Measurements from ENCODE around the gene KRTAP12-2.
A peak's percentile ranks its signal among the peaks of the same experiment; 100 is the strongest.
"Not testable (repeated sequence)": the region's sequence is repeated elsewhere in the genome, so short reads cannot be mapped to it uniquely, and the experiment has no call there.

The KRTAP12-2 gene

DNA sequence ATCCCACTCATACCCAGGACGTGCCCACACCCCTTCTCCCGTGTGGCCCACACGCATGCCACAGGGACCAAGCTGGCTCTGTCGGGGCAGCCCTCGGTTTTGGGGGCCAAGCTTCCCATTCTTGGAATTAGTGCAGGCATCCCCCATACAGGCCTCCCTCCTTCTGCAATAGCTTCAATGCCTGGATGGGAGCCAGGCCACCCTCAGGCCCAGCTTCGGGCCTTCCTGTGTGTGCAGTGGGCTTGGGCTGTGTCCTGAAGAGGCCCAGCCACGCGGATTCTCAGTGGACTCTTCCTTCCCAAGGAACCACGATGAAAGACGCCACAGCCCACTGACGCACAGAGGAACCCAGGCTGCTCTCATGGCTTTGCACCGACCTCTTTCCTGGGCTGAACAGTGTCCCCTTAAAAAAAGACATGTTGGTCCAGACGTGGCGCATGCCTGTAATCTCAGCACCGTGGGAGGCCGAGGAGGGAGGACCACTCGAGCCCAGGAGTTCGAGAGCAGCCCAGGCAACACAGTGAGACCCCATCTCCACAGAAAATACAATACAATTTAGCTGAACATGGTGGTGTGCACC is 17.1 kb downstream of the KRTAP12-2 start:
- DNase-seq = no peak

DNA sequence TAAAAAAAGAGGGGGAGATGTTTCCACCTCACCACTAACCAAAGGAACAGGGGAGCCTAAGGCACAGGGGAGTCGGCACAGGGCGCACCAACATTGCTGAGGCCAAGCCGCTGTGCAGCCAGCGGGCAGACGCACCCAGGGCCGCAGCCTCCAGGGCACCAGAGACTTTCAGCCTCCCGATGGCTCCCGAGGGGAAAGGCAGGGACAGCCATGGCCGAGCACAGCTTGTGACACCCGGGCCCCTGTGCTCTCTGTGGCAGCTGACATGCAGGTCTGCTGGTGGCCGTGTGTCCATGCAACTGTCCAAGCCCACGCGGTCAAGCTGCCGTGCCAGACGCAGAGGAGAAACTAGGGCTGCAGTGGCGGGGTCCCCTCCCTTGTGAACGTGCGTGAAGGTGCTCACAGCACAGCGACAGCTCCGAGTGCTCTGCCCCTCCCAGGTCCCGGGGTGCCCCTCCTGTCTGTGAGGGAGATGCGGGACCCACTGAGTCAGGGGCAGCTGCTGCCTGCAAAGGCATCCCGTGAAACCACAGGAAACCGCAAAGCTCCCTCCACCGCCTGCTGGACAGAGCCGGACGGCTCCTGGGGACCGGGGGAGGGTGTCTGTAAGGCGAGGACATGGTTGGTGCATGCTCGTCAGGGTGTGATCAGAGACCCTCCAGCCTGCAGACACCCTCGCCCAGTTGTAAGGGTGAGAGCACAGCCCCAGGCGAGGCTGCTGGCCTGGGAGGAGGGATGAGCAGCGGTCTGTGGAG is 18.0 kb downstream of the KRTAP12-2 start:
- no peak for DNase-seq

DNA sequence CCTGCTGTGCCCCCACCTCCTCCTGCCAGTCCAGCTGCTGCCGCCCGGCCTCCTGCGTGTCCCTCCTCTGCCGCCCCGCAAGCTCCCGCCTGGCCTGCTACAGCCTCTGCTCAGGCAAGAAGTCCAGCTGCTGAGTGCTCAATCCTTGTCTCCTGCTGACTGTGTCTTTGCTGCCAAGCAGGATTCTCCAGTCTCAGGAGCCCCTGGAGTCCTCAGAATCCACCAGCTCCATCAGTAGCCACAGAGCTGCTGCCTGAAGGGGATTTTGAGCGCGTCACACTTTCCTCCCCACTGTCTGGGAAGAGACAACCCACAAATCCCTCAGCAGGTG is 19.5 kb downstream of the KRTAP12-2 start:
- DNase-seq = no peak

DNA sequence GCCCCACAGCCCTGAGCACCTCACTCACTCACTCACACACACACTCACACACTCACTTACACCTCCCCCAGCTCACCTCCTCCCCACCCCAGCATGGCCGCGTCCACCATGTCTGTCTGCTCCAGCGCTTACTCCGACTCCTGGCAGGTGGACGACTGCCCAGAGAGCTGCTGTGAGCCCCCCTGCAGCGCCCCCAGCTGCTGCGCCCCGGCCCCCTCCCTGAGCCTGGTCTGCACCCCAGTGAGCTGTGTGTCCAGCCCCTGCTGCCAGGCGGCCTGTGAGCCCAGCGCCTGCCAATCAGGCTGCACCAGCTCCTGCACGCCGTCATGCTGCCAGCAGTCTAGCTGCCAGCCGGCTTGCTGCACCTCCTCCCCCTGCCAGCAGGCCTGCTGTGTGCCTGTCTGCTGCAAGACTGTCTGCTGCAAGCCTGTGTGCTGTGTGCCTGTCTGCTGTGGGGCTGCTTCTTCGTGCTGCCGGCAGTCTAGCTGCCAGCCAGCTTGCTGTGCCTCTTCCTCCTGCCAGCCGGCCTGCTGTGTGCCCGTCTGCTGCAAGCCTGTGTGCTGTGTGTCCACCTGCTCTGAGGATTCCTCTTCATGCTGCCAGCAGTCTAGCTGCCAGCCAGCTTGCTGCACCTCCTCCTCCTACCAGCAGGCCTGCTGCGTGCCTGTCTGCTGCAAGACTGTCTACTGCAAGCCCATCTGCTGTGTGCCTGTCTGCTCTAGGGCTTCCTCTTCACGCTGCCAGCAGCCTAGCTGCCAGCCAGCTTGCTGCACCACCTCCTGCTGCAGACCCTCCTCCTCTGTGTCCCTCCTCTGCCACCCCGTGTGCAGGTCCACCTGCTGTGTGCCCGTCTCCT is 20.1 kb downstream of the KRTAP12-2 start, which contains the start of gene KRTAP10-11:
Gene KRTAP10-11, plus strand, starts transcription at position 49 of the 856 bp plus-strand sequence. Its CDS starts 45 bp downstream, at position 94.
- DNase-seq = not testable (repeated sequence)

DNA sequence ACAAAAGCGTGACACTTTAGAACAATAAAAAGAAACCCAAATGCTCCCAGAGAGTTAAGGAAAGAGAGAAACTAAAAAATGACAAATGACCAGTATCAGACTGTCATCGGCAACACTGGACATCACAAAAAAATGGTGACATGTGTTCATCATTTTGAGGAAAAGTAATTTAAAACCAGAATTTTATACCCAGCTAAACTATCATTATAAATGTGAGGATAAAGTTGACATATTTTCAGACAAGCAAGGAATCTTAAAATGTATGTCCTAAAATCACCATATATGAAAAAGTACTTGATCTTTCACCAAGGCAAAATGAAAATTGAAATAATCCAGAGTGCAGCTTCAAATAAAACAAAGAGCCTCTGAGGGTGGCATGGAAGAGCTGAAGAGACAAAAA is 21.8 kb downstream of the KRTAP12-2 start:
- DNase-seq = no peak

DNA sequence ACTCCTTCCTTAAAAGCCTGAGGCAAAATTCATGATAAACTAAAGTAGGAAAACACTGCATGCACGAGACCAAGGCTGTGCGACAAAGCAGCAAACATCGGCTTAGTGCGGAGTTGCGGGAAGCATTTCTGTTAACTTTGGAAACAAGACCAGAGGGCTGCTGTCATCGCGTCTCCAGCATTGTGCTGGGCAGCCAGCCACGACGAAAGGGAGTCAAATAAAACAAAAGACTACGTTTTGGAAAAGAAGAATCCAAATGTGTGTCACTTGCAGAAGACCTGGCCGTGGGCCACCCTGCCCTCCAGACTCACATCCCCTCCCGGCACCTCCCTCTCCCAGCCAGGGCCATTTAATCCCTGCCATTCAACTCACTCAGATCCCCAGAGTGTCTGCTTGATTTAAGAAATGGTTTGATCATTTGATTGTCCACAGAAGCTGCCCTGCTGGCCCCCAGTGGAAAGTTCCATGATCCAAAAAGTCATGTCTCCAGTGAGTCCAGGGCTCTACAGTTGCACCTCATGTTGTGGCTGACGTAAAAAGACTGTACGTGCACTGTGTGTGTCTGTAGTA is 22.9 kb downstream of the KRTAP12-2 start:
- no peak for DNase-seq

DNA sequence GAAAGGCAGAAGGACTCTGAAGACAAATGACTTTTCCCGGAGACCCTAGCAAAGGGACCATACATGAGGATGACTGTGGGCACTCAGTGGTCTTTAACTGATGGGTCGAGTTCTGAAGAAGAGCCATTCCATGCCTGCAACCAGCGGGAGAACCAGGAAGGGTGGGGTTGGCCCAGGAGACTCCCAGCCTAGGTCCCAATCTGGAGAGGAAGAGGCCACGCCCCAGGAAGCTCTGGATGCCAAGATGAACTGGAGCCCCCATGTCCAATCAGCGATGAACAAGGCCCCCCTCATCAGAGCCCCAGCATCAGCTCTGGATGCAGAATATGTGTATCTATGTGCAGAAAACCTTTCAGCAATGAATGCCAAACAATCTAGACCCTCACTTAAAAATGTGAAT is 26.0 kb downstream of the KRTAP12-2 start:
- no peak for DNase-seq

DNA sequence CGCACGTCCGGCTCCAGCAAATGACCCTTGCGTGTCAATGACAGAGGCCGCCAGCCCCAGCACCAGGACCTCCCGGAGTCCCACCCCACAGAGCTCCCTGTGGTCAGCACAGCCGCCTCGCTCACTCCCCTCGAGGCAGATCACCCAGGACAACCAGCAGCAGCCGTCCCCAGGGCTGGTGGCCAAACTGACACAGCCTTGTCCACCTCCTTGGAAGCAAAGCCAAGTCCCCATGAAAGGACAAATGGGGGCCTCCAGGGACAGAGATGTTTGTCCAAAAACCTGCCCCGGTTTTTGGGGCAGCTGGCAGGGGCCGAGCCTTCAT is 27.4 kb downstream of the KRTAP12-2 start:
- no peak for DNase-seq

DNA sequence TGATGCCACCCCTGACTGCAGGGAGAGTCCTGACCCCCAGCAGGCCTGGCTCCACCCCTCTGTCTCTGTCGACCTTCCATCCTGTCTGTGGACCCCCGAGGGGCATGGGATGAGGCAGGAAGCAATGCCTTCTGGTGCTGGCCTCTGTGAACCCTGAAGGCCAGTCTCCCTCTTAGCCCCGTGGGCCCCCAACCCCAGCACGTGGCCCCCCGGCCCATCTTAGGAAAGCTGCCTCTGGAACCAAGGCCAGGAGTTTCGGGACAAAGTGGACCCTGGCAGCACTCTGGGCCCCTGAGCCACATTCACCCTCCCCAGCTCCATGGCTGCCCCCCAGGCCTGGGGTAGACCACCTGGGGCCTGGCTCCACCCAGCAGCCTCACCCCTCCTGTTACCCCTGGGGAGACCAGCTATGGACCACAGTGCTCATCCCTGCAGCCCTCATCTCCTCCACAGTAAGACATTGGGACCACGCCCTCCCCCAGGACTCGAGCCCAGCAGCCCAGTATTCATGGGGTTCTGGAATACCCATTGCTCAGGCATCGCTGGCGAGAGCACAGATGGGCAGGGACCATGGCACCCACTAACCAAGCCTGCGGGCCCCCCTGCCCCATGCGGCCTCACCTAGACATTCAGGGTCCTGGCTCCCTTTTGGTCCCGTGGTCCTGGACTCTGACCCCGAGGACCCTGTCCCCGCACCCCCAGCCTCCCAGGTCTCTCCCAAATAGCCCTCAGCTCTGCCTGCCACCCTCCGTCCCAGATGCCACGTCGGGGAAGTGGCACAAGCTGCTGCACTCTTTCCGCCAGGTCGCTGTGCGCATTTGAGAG is 28.0 kb downstream of the KRTAP12-2 start:
- not testable (repeated sequence) for DNase-seq

DNA sequence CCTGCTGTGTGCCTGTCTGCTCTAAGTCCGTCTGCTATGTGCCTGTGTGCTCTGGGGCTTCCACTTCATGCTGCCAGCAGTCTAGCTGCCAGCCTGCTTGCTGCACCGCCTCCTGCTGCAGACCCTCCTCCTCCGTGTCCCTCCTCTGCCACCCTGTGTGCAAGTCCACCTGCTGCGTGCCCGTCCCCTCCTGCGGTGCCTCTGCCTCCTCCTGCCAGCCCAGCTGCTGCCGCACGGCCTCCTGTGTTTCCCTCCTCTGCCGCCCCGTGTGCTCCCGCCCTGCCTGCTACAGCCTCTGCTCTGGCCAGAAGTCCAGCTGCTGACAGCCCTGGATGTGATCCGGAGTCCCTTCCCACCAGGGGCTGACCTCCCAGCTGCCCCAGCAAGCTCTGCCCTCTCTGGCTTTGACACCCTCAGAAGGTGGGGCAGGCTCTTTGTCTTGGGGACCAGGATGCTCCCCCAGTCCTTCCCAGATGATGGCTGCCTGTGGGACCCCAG is 28.8 kb downstream of the KRTAP12-2 start:
- not testable (repeated sequence) for DNase-seq

DNA sequence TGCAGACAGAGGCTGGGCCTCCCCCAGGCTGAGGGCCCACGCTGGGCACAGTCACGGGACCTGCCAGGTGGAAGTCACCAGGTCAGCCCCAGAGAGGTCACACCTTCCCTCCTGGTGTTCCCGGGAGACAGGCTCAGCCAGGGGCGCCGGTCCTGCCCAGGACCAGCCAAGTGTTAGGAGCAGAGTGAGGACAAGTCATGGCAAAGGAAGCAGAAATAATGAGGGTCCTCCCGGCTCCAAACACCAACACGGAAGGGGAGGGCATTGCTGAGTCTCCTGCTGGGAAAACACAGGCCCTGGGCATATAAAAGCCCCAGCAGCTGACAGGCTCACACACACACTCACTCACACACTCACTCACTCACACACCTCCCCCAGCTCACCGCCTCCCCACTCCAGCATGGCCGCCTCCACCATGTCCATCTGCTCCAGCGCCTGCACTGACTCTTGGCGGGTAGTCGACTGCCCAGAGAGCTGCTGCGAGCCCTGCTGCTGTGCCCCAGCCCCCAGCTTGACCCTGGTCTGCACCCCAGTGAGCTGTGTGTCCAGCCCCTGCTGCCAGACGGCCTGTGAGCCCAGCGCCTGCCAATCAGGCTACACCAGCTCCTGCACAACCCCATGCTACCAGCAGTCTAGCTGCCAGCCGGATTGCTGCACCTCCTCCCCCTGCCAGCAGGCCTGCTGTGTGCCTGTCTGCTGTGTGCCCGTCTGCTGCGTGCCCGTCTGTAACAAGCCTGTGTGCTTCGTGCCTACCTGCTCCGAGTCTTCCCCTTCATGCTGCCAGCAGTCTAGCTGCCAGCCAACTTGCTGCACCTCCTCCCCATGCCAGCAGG is 29.5 kb downstream of the KRTAP12-2 start, which contains the start of gene KRTAP10-10:
Gene KRTAP10-10, plus strand, starts transcription at position 339 of the 833 bp plus-strand sequence. Its CDS starts 62 bp downstream, at position 401.
- DNase-seq = no peak

DNA sequence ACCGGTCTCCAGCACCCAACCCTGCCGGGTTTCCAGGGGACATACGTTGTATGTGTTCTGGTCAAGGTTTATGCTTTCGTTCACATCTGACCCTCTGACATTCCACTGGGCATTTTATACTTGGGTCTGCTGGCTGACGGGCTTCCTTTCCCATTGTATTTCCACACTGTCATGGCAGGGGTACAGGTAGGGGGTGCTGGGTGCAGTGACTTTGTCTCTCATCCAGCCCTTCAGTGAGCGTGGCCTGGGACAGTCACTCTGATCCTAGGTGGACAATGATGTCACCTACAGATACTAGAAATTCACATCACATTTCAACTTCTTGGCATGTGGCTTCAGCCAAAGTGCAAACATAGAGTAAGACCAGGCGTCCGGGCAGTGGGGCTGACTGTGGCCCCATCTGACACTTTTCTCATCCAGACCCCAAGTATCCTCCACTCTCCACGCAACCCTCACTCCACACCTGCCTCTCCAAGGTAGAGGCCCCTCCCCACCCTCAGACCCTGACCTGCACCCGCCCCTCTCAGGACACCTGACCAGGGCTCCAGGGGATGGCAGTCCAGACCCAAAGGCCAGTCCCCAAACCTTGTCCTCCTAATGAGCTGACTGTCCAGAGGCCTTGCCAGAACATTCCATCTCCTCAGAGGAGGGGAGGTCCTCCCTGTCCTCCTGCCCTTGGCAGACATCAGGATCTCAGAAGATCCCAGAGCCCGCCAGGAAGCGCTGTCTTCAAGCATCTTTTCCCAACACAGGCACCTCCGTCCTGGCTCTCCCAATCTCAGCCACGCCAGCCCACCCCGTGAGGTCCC is 30.3 kb downstream of the KRTAP12-2 start:
- DNase-seq = no peak

DNA sequence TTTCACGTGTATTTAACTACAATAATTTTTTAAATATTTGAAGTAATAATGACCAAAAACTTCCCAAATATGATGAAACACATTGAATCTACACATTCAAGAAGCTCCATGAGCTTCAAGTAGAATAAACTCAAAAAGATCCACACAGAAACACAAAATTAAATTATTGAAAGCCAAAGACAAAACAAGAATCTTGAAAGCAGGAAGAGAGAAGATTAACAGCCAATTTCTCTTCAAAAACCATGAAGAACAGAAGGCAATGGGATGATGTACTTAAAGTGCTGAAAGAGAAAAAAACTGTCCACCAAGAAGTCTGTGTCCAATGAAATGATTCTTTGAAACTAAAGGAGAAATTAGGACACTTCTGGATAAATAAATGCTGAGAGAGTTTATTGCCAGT is 34.7 kb downstream of the KRTAP12-2 start:
- no peak for DNase-seq

DNA sequence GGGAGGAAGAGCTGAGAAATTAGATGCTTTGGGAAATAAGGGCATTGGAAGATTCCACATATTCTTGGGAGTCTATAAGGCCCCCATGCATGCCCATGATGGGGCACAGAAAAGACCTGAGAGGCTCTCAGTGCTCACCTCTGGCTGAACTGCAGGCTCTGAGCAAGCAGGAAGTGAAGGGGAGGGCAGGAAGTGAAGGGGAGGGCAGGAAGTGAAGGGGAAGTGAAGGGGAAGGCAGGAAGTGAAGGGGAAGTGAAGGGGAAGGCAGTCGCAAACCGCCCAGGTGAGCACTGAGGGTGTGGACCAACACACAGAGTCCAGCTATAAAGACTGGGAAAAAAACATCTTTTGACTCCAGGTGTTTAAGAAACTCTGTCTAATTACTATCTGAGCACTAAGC is 36.3 kb downstream of the KRTAP12-2 start:
- peak in 1 of 2 donors; percentile 13 for DNase-seq

DNA sequence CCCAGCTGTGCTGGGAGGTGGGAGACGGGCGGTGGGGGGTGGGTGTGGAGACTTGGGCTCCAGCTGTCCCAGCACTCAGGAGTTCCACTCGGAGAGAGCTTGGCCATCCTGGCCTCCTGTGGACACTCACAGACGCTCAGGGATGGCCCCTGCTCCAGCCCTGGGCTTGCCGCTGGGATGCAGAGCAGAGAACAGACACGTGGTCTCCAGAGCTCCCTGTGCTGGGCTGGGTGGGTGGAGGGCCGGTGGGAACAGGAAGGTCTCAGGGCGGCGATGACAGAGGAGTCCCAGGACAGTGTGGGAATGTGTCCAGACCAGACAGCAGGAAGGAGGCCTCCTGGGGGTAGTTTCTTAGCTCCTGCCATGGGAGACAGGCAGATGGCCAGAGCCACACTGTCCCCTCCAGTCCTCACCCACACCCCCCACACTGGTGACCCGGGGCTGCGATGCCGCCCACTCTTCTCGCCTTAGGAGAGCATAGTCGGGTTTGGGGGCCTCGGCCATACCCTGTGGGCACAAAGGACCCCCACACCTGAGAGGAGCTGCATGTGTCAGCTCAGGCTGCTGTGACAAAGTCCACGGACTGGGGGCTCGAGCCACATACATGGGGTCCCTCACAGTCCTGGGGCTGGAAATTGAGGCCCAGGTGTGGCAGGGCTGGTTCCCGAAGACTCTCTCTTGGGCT is 37.9 kb downstream of the KRTAP12-2 start:
- DNase-seq = no peak

DNA sequence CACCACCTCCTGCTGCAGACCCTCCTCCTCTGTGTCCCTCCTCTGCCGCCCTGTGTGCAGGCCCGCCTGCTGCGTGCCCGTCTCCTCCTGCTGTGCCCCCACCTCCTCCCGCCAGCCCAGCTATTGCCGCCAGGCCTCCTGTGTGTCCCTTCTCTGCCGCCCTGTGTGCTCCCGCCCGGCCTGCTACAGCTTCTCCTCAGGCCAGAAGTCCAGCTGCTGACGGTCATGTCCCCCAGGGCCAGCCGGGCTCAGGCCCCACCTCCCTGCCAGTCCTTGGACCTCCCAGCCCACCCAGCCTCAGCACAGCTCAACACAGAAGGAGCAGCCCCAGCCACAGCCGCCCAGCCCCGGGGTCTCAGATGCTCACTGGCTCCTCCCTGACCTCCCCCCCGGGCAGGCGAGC is 38.9 kb downstream of the KRTAP12-2 start:
- DNase-seq = not testable (repeated sequence)

DNA sequence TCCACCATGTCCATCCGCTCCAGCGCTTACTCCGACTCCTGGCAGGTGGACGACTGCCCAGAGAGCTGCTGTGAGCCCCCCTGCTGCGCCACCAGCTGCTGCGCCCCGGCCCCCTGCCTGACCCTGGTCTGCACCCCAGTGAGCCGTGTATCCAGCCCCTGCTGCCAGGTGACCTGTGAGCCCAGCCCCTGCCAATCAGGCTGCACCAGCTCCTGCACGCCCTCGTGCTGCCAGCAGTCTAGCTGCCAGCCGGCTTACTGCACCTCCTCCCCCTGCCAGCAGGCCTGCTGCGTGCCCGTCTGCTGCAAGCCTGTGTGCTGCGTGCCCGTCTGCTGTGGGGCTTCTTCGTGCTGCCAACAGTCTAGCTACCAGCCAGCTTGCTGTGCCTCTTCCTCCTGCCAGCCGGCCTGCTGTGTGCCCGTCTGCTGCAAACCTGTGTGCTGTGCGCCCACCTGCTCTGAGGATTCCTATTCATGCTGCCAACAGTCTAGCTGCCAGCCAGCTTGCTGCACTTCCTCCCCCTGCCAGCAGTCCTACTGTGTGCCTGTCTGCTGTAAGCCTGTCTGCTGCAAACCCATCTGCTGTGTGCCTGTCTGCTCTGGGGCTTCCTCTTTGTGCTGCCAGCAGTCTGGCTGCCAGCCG is 39.4 kb downstream of the KRTAP12-2 start:
- DNase-seq = not testable (repeated sequence)

DNA sequence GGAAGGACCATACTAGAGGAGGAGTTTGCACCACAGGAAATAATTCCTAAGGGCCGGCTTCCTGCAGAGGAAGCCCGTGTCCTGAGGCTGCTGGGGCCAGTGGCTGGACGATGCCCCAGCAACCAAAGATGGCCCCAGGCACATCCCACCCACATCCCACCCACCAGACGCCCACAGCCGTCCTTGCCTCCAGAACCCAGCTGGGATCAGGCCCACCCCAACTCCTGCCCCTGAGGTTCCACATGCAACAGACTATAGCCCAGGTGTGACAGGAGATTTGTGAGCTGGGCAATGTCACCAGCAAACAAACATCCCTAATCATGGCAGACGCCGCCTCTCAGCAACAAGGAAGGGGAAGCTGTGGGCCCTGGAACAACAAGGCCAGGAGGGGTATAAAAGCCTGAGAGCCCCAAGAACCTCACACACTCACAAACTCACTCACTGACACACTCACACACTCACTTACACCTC is 40.0 kb downstream of the KRTAP12-2 start, which contains the start of gene KRTAP10-9:
Gene KRTAP10-9, plus strand, starts transcription at position 421 of the 471 bp plus-strand sequence. CDS start 79 bp downstream, outside the sequence.
- no peak for DNase-seq

DNA sequence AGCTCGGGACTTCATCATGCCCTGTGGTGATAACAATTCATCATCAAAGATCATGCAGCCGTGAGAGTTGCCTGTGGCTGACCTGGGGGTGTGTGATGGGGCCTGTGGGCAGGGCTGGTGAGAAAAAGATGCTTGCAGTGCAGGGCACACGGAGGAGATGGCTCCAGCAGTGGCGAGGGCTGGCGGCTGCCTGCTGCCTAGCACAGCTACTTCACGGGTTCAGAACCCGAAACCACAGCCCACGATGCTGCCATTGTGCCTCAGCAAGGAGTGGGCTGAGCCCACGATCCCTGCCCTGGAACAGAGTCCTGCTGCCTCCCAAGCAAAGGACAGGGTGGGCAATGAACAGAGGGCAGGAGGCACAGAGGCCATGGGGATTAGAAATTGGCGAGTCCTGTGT is 40.5 kb downstream of the KRTAP12-2 start:
- peak; percentile 38 to 52 for DNase-seq
